Measurements from ENCODE around the gene LPCAT1.
"Not testable (repeated sequence)": the region's sequence is repeated elsewhere in the genome, so short reads cannot be mapped to it uniquely, and the experiment has no call there.

LPCAT1 gene

DNA sequence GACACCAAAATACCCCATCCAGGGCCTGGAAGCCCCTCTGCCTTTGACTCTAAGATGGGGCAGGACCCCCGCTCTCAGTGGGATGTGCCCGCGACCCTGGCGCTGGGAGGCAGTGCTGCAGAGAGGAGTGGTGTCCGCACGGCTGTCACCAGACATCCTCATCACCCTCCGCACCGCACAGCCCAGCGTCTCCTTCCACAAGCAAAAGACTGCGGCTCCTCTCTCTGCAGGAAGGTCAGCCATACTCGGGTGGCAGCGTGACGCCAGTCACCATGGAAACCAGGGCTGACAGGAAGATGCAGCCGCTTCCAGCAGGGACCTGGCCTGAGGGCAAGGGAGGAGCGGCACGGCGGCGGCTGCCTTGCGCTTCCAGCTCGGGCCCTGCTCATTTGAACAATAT is 61.4 kb downstream of the LPCAT1 start:
- Histone ChIP-seq H3K27me3 (ENCODE audit: control insufficient read depth, low read length) (no peaks in the 10 kb centered on the region), H3K79me2 (ENCODE audit: control insufficient read depth, low read length) (no peaks in the 10 kb centered on the region), H3K4me3 (ENCODE audit: low read length) (no peak overlapping the region), H3F3A (ENCODE audit: control insufficient read depth, insufficient read depth) (0 out of 2 replicates have a peak, but pooled peaks cover 5% of the 10 kb centered on the region), H3K4me1 (ENCODE audit: control insufficient read depth, low read length) (no peaks in the 10 kb centered on the region), H3K9me3 (ENCODE audit: control insufficient read depth, insufficient read depth, low read length) (peaks cover 7% of the 10 kb centered on the region; the same call in 1 of the 2 replicates), H3K4me2 (ENCODE audit: low read length) (no peak overlapping the region), H3K9me2 (replicated peaks; ENCODE audit: control insufficient read depth, low read length) (no peaks in the 10 kb centered on the region), H4K20me1 (ENCODE audit: control insufficient read depth, insufficient read depth, low read depth, low read length) (no peaks in the 10 kb centered on the region), H3K36me3 (ENCODE audit: control insufficient read depth, low read length) (peaks cover 78% of the 10 kb centered on the region), H3K27ac (ENCODE audit: low read depth, low read length) (no peak overlapping the region)
- TF ChIP-seq, protein P1, sequence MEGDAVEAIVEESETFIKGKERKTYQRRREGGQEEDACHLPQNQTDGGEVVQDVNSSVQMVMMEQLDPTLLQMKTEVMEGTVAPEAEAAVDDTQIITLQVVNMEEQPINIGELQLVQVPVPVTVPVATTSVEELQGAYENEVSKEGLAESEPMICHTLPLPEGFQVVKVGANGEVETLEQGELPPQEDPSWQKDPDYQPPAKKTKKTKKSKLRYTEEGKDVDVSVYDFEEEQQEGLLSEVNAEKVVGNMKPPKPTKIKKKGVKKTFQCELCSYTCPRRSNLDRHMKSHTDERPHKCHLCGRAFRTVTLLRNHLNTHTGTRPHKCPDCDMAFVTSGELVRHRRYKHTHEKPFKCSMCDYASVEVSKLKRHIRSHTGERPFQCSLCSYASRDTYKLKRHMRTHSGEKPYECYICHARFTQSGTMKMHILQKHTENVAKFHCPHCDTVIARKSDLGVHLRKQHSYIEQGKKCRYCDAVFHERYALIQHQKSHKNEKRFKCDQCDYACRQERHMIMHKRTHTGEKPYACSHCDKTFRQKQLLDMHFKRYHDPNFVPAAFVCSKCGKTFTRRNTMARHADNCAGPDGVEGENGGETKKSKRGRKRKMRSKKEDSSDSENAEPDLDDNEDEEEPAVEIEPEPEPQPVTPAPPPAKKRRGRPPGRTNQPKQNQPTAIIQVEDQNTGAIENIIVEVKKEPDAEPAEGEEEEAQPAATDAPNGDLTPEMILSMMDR (IDR thresholded peaks at IDR 0.05; ENCODE audit: low read depth, low read length, poor library complexity, severe bottlenecking): no peak
- TF ChIP-seq EZH2phosphoT487 (IDR thresholded peaks at IDR 0.05; ENCODE audit: borderline replicate concordance, low read length): no peak

DNA sequence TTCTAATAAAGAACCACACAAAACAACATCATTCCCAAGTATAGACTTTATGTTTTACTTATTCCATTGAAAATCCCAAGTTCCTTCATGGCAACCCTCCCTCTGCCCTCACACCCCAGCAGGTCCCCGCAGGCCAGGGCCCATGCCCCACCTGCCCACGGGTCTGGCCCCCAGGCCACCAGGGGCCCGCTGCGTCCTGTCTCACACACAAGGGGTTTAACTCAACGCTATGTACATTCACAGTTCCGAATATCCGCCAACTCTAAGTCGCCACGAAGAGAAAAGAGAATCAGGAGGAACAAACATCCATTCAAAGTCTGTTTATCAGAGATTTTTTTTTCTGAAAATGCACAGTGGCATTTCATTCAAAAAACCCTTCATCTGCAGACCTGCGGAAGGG is 62.4 kb downstream of the LPCAT1 start:
- H3K4me2 ChIP-seq (ENCODE audit: low read length): no peak overlapping the region
- no peak for TF ChIP-seq EZH2phosphoT487 (IDR thresholded peaks at IDR 0.05; ENCODE audit: borderline replicate concordance, low read length)
- TF ChIP-seq, protein P1 (IDR thresholded peaks at IDR 0.05; ENCODE audit: low read depth, low read length, poor library complexity, severe bottlenecking): no peak
- H3K9me2 ChIP-seq (replicated peaks; ENCODE audit: control insufficient read depth, low read length): no peaks in the 10 kb centered on the region
- no peak overlapping the region for H3K27ac ChIP-seq (ENCODE audit: low read depth, low read length)
- H3F3A ChIP-seq (ENCODE audit: control insufficient read depth, insufficient read depth): 0 out of 2 replicates have a peak, but pooled peaks cover 5% of the 10 kb centered on the region
- H3K4me1 ChIP-seq (ENCODE audit: control insufficient read depth, low read length): no peaks in the 10 kb centered on the region
- H3K36me3 ChIP-seq (ENCODE audit: control insufficient read depth, low read length): peaks cover 70% of the 10 kb centered on the region
- H3K79me2 ChIP-seq (ENCODE audit: control insufficient read depth, low read length): no peaks in the 10 kb centered on the region
- H3K4me3 ChIP-seq (ENCODE audit: low read length): no peak overlapping the region
- H3K9me3 ChIP-seq (ENCODE audit: control insufficient read depth, insufficient read depth, low read length): peaks cover 17% of the 10 kb centered on the region; the same call in 1 of the 2 replicates
- no peaks in the 10 kb centered on the region for H3K27me3 ChIP-seq (ENCODE audit: control insufficient read depth, low read length)
- H4K20me1 ChIP-seq (ENCODE audit: control insufficient read depth, insufficient read depth, low read depth, low read length): no peaks in the 10 kb centered on the region

GRCh38 chr5:1460054-1460682 is 63.6 kb downstream of the LPCAT1 start:
- Histone ChIP-seq H3K9me3 (ENCODE audit: control insufficient read depth, insufficient read depth, low read length) (peaks cover 22% of the 10 kb centered on the region; the same call in 1 of the 2 replicates), H3K79me2 (ENCODE audit: control insufficient read depth, low read length) (no peaks in the 10 kb centered on the region), H3K9me2 (replicated peaks; ENCODE audit: control insufficient read depth, low read length) (no peaks in the 10 kb centered on the region), H4K20me1 (ENCODE audit: control insufficient read depth, insufficient read depth, low read depth, low read length) (no peaks in the 10 kb centered on the region), H3K36me3 (ENCODE audit: control insufficient read depth, low read length) (peaks cover 58% of the 10 kb centered on the region), H3K4me1 (ENCODE audit: control insufficient read depth, low read length) (no peaks in the 10 kb centered on the region), H3F3A (ENCODE audit: control insufficient read depth, insufficient read depth) (0 out of 2 replicates have a peak, but pooled peaks cover 5% of the 10 kb centered on the region), H3K4me2 (ENCODE audit: low read length) (no peak overlapping the region), H3K4me3 (ENCODE audit: low read length) (no peak overlapping the region), H3K27me3 (ENCODE audit: control insufficient read depth, low read length) (no peaks in the 10 kb centered on the region), H3K27ac (ENCODE audit: low read depth, low read length) (no peak overlapping the region)
- no peak for TF ChIP-seq EZH2phosphoT487 (IDR thresholded peaks at IDR 0.05; ENCODE audit: borderline replicate concordance, low read length)
- TF ChIP-seq, protein P1 (IDR thresholded peaks at IDR 0.05; ENCODE audit: low read depth, low read length, poor library complexity, severe bottlenecking): no peak

- H3K79me2 ChIP-seq (ENCODE audit: control insufficient read depth, low read length); H3K27ac ChIP-seq (ENCODE audit: low read depth, low read length): not testable (repeated sequence)
- H3K36me3 ChIP-seq (ENCODE audit: control insufficient read depth, low read length): peaks cover 50% of the 10 kb centered on the region
Measured at GRCh38 chr5:1459435-1459834, 64.3 kb downstream of the LPCAT1 start.

DNA sequence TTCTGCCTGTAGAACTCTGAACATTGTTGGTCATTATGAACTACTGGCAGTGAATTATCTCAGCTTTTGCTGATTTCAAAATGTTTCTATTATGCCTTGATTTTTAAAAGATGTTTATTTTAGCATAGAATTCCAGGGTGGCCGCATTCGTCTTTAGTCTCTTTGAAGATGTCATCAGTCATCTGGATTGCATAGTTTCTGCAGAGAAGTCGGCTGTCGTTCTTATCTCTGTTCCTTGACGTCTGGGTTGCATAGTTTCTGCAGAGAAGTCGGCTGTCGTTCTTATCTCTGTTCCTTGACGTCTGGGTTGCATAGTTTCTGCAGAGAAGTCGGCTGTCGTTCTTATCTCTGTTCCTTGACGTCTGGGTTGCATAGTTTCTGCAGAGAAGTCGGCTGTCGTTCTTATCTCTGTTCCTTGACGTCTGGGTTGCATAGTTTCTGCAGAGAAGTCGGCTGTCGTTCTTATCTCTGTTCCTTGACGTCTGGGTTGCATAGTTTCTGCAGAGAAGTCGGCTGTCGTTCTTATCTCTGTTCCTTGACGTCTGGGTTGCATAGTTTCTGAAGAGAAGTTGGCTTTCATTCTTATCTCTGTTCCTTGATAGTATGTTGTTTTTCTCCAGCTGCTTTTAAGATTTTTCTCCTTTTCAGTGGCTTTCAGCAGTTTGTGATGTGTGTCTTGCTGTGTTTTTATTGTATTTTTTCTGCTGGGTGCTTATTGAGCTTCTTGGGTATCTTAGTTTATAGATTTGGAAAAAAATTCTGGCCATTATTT is 67.5 kb downstream of the LPCAT1 start:
- not testable (repeated sequence) for H3K9me2 ChIP-seq (replicated peaks; ENCODE audit: control insufficient read depth, low read length); H3K27ac ChIP-seq (ENCODE audit: low read depth, low read length); H4K20me1 ChIP-seq (ENCODE audit: control insufficient read depth, insufficient read depth, low read depth, low read length); H3K4me3 ChIP-seq (ENCODE audit: low read length); H3K4me1 ChIP-seq (ENCODE audit: control insufficient read depth, low read length); H3F3A ChIP-seq (ENCODE audit: control insufficient read depth, insufficient read depth); H3K79me2 ChIP-seq (ENCODE audit: control insufficient read depth, low read length); H3K4me2 ChIP-seq (ENCODE audit: low read length)
- Histone ChIP-seq H3K36me3 (ENCODE audit: control insufficient read depth, low read length) (peaks cover 19% of the 10 kb centered on the region), H3K27me3 (ENCODE audit: control insufficient read depth, low read length) (peaks cover 11% of the 10 kb centered on the region; the same call in 1 of the 2 replicates), H3K9me3 (ENCODE audit: control insufficient read depth, insufficient read depth, low read length) (peaks cover 38% of the 10 kb centered on the region)

More at GRCh38 chr5:1459435-1459834, 64.3 kb downstream of the LPCAT1 start:
- not testable (repeated sequence) for H3K27me3 ChIP-seq (ENCODE audit: control insufficient read depth, low read length); H3K4me3 ChIP-seq (ENCODE audit: low read length); H3F3A ChIP-seq (ENCODE audit: control insufficient read depth, insufficient read depth); H4K20me1 ChIP-seq (ENCODE audit: control insufficient read depth, insufficient read depth, low read depth, low read length); H3K4me2 ChIP-seq (ENCODE audit: low read length); H3K9me2 ChIP-seq (replicated peaks; ENCODE audit: control insufficient read depth, low read length); H3K4me1 ChIP-seq (ENCODE audit: control insufficient read depth, low read length)
- H3K9me3 ChIP-seq (ENCODE audit: control insufficient read depth, insufficient read depth, low read length): peaks cover 22% of the 10 kb centered on the region; the same call in 1 of the 2 replicates
